Memory B cell (primary cell): ENCODE results near the gene DAB1.

Experiments used
- ATAC-seq: fragments of 150-1000 bp; cut with Tn5 transposase; 2 replicates; pipeline ENCODE4 v1.10.0; 2021; ENCODE audit warnings: low read depth, mild to moderate bottlenecking, moderate library complexity
- DNase-seq, 2 donors: peaks; one replicate each; pipeline ENCODE4 v3.0.0; 2022; ENCODE audit warnings: low spot score in 2 of 2
- H3K27ac Mint-ChIP-seq: one replicate; pipeline ENCODE4 v1.8.0; 2022; ENCODE audit warnings: mild to moderate bottlenecking, moderate library complexity, mixed read lengths
- H3K27me3 Mint-ChIP-seq: one replicate; pipeline ENCODE4 v1.8.0; 2022; ENCODE audit warnings: mixed read lengths
- H3K36me3 Mint-ChIP-seq: one replicate; pipeline ENCODE4 v1.8.0; 2022; ENCODE audit warnings: mild to moderate bottlenecking, mixed read lengths
- H3K4me1 Mint-ChIP-seq: one replicate; pipeline ENCODE4 v1.8.0; 2022; ENCODE audit warnings: mixed read lengths
- H3K4me3 Mint-ChIP-seq: one replicate; pipeline ENCODE4 v1.8.0; 2022; ENCODE audit warnings: mild to moderate bottlenecking, moderate library complexity, mixed read lengths
- H3K9me3 Mint-ChIP-seq: one replicate; pipeline ENCODE4 v1.8.0; 2022; ENCODE audit warnings: mixed read lengths

Gene DAB1

DNA sequence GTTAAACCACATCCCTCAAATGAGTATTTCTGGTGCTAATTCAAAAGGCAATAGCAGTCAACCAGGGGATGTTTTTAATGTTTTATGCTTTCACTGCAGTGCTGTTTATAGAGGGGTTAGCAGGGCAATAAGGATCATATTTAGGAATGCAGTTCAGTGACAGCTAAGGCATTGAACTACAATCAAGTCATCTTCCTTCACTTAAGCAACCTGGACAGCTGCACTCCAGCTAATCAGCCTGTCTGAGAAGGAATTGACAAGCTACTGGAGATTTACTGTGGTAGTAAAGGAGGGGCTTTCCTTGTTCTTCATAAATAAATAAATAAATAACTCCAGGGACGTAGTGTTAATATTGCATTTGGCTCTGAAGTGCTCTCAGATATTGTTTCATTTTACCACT, 93.9 kb downstream of the DAB1 start:
- ATAC-seq (no peak), DNase-seq (no peak)
- H3K27ac Mint-ChIP-seq: no peak overlapping the region
- no peaks in the 10 kb centered on the region for H3K4me1 Mint-ChIP-seq
- H3K27me3 Mint-ChIP-seq: peaks cover 5% of the 10 kb centered on the region
- H3K36me3 Mint-ChIP-seq: no peaks in the 10 kb centered on the region
- H3K4me3 Mint-ChIP-seq: no peak overlapping the region
- H3K9me3 Mint-ChIP-seq: peaks cover 3% of the 10 kb centered on the region

DNA sequence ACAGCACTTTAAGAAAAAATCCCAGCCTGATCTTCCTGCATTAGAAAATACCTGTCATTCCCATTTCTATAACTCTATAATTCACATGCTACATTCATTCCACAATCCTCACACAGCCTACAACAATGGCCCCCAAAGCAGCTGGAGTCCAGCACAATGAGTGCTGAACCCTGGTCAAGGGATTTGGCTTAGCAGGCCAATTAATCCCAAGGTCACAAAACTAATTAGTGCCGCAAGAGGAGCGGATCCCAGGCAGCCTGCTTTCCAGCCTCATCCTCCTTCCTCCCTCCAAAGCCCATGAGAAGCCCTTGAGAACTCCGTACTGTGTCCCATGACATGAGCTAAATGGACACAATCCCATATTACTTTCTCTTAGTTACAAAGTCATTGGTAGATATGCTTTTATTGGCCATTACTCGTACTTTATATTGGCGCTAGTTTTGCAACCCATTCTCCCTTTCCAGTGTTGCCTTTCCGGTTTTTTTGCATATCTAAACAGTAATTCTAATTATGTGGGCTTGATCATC, 94.8 kb downstream of the DAB1 start:
- no peak overlapping the region for H3K4me3 Mint-ChIP-seq
- no peak overlapping the region for H3K27ac Mint-ChIP-seq
- no peaks in the 10 kb centered on the region for H3K36me3 Mint-ChIP-seq
- H3K9me3 Mint-ChIP-seq: peaks cover 3% of the 10 kb centered on the region
- DNase-seq: no peak
- H3K4me1 Mint-ChIP-seq: no peaks in the 10 kb centered on the region
- peaks cover 5% of the 10 kb centered on the region for H3K27me3 Mint-ChIP-seq
- no peak for ATAC-seq

DNA sequence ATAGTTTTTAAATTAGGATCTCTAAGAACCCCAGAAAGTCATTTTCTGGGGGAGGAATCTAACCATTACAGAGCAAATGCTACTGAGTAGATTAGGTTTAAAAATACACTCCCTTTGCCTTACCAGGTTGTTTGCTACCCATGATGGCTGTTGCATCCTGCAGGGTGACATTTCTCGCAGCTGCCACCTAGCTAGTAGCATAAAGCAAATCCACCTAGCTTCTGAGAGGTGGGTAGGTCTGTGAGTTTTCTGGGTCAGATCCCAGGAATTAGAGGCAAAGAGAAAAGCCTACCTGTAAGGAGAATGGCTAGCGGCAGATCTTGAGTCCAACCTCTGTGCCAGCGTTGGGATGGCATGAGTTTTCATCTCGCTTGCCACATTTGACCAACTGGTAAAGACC, 95.9 kb downstream of the DAB1 start:
- DNase-seq: no peak
- Mint-ChIP-seq H3K36me3 (no peaks in the 10 kb centered on the region), H3K4me3 (no peak overlapping the region), H3K4me1 (no peaks in the 10 kb centered on the region), H3K27ac (no peak overlapping the region), H3K27me3 (peaks cover 5% of the 10 kb centered on the region), H3K9me3 (peaks cover 3% of the 10 kb centered on the region)
- no peak for ATAC-seq

DNA sequence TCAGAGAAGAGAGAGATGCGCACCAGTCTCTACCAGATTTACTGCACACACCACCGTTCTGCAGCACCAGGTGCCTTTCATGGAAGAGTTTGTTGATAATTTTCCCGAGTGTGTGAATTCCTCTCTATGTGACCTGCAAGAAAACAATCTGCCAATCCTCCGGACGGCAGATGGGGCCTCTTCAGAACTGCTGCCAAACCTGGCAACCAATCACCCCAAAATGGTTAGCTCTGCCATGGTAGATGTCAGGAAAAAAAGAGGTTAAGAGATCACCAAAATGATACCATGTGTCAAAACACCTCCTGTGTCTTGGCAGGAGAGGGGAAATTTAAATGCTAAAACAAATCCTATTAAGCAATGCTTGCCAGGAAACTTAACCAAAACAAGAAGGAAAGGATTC, 96.5 kb downstream of the DAB1 start:
- no peak overlapping the region for H3K27ac Mint-ChIP-seq

DNA sequence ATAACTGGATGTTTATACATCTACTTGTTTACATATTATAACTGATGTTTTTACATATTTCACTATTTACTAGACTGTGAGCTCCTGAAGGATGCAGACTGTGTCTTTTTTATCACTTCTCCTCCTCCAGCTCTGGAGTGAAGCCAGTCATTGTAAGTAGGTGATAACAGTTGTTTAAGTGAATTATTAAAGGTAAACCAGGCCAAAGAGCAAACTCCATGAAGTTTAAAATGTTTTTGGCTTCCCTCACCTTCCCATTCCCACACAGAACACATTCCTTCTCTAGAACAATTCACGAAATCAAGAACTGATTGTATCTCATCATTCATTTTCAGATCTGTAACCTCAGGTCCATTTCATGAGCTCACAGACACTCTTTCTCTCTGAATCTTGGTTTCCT, 98.3 kb downstream of the DAB1 start:
- ATAC-seq: no peak
- Mint-ChIP-seq H3K4me3 (no peak overlapping the region), H3K36me3 (no peaks in the 10 kb centered on the region), H3K4me1 (no peaks in the 10 kb centered on the region), H3K27ac (no peak overlapping the region), H3K9me3 (no peaks in the 10 kb centered on the region), H3K27me3 (peaks cover 5% of the 10 kb centered on the region)
- no peak for DNase-seq

More for the DNA sequence above, 96.5 kb downstream of the DAB1 start:
- Mint-ChIP-seq H3K4me3 (no peak overlapping the region), H3K4me1 (no peaks in the 10 kb centered on the region), H3K9me3 (no peaks in the 10 kb centered on the region), H3K27me3 (peaks cover 5% of the 10 kb centered on the region), H3K36me3 (no peaks in the 10 kb centered on the region)
- DNase-seq (no peak), ATAC-seq (no peak)

DNA sequence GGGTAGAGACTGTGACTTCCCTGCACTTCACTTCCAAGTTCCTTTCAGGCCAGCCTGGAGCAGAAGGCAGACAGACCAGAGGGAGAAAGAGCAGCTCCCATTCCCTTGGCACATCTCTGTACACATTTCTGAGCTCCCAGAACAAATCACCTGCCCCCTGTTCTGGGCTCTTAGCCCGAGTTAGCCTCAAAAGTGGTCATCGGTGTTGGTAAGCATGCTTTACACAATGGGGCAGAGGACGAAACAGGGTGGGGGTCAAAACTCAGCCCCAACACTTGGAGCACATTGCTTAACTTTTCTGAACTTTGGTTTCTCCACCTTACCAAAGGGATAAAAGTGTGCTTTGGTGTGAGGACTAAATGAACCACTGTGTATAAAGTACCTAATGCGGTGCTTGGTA, 98.7 kb downstream of the DAB1 start:
- Mint-ChIP-seq H3K9me3 (no peaks in the 10 kb centered on the region), H3K4me3 (no peak overlapping the region), H3K27me3 (peaks cover 5% of the 10 kb centered on the region), H3K36me3 (no peaks in the 10 kb centered on the region), H3K4me1 (no peaks in the 10 kb centered on the region), H3K27ac (no peak overlapping the region)
- no peak for ATAC-seq
- no peak for DNase-seq

DNA sequence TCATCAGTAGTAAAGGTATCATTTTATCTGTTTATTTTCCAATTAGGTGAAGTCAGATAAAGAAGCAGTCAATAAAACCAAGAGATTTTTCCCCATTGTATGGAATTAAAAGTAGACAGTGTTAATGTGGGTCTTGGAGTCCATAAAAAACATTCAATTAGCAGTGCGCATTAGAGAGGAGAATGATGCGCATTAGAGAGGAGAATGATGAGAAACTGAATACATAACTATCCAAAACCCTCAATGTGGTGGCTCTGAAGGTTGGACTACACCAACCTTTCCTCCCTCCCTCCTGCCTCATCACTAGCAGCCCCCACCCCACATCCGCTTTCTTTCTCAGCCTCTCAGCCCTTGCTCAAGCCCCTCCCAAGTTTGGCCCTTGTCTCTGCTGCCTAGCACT, 99.5 kb downstream of the DAB1 start:
- Mint-ChIP-seq H3K27ac (no peak overlapping the region), H3K27me3 (peaks cover 5% of the 10 kb centered on the region), H3K36me3 (no peaks in the 10 kb centered on the region), H3K9me3 (no peaks in the 10 kb centered on the region), H3K4me1 (no peaks in the 10 kb centered on the region), H3K4me3 (no peak overlapping the region)
- ATAC-seq: no peak
- no peak for DNase-seq

DNA sequence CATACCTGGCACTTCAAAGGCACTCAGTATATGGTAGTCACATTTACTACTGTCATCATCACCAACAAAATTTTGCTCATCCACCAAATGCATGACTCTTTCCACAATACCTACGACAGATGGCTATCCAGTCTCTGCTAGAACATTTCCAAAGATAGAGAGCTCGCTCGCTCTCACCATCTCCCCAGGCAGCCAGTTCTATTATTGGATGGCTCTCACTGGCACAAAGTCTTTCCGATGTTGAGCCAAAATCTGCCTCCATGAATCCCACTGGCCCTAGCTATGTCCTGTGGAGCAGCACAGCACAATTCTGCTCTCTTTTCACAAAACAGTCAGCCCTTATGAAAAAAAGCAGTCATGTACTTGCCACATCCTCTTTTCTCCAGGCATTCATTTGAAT, 102.1 kb downstream of the DAB1 start:
- H3K27me3 Mint-ChIP-seq: peaks cover 3% of the 10 kb centered on the region
- H3K9me3 Mint-ChIP-seq: no peaks in the 10 kb centered on the region
- no peak for ATAC-seq
- H3K4me1 Mint-ChIP-seq: no peaks in the 10 kb centered on the region
- no peaks in the 10 kb centered on the region for H3K36me3 Mint-ChIP-seq
- H3K27ac Mint-ChIP-seq: no peak overlapping the region
- no peak for DNase-seq
- H3K4me3 Mint-ChIP-seq: no peak overlapping the region

DNA sequence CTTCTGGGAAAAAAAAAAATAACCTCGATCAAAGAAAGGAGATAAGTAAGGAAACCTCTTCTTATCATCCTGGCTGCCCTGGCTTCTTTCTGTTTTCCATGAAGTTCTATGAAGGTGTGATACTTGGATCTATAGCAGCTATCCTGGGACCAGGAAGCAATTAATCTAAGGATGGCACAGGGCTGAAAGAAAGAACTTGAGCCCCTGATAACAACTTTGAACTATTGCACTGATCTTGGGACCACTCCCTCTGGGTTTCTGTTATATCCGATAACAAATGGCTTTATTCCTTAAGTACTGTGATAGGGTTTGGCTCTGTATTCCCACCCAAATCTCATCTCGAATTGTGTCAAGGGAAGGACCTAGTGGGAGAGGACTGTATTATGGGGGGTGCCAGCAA, 104.1 kb downstream of the DAB1 start:
- H3K36me3 Mint-ChIP-seq: no peaks in the 10 kb centered on the region
- ATAC-seq (no peak), DNase-seq (no peak)
- no peaks in the 10 kb centered on the region for H3K4me1 Mint-ChIP-seq
- no peaks in the 10 kb centered on the region for H3K27me3 Mint-ChIP-seq
- no peak overlapping the region for H3K4me3 Mint-ChIP-seq
- no peak overlapping the region for H3K27ac Mint-ChIP-seq
- no peaks in the 10 kb centered on the region for H3K9me3 Mint-ChIP-seq

DNA sequence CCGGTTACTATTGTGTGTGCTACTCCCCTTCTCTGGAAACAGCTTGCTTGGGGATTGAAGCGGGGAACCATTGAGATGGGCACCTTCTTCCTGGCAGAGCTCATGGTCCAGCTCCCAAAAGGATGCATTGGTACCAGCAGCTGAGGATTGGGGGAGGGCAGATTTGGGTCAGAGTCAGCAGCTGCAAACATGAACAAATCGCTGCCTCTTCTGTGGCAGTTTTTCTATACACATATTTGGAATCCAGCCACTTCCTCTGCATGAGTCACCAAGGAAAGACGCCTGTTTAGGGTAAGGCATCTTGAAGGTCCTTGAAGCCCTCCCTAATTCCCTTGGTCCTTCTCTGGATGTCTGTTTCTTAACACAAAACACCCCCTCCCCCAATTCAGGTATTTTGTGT, 104.7 kb downstream of the DAB1 start:
- Mint-ChIP-seq H3K27ac (no peak overlapping the region), H3K4me3 (no peak overlapping the region), H3K4me1 (no peaks in the 10 kb centered on the region), H3K27me3 (no peaks in the 10 kb centered on the region), H3K36me3 (no peaks in the 10 kb centered on the region), H3K9me3 (no peaks in the 10 kb centered on the region)
- ATAC-seq: no peak
- DNase-seq: no peak

DNA sequence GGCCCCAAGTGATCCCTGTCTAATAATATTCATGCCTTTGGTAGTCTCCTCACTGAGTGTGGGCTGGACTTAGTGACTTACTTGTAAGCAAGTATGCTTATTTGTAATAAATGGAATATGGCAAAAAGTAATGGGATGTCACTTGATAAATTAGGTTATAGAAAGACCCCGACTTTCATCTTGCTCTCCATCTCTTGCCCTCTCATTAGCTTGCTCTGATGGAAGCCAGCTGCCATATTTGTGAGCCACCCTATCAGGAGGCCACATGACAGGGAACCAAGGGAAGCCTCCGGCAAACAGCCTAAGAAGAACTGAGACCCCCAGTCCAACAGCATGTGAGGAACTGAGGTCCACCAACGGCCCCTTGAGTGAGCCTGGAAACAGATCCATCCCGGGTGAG, 107.0 kb downstream of the DAB1 start:
- Mint-ChIP-seq H3K27me3 (no peaks in the 10 kb centered on the region), H3K4me3 (no peak overlapping the region), H3K9me3 (no peaks in the 10 kb centered on the region), H3K4me1 (no peaks in the 10 kb centered on the region), H3K27ac (no peak overlapping the region), H3K36me3 (no peaks in the 10 kb centered on the region)
- no peak for ATAC-seq
- DNase-seq: no peak

DNA sequence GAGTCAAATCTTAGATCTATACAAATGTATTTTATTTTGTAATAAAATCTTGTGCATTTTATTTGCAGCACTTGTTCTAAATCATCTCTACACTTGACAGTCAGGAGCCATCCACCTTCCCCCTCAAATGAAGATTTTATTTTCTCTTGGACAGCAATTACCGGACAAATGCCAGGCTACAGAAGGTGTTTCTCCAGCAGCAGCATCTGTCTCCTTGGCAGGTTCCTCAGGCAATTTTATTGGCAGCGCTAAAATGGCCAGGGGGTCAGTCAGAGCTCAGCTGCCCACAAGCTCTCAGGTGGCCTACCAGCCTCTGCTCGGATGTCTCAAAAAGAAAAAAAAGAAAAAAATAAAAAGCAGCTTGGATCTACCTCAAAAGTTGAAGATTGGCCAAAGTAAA, 107.6 kb downstream of the DAB1 start:
- no peaks in the 10 kb centered on the region for H3K27me3 Mint-ChIP-seq
- H3K27ac Mint-ChIP-seq: no peak overlapping the region
- no peak for ATAC-seq

DNA sequence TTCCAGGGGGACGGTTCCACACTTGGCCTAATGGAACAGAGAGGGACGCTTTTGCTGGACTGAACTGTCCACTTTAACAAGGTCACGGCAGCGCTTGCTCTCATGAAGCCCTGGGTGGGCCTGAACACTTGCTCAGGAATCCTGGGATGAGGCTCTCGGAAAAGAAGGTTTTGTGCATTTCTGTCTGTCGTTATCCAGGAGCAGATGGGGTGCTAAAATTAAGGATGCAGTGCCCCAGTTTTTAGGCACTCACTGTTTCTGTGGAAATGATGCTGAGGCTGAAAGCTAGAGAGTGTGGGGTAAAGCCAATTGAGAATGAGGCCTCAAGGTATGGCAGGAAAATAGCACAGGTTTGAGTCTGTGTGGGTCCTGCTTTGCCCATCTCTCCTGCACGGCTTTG, 111.0 kb downstream of the DAB1 start:
- Mint-ChIP-seq H3K27ac (no peak overlapping the region), H3K9me3 (no peaks in the 10 kb centered on the region), H3K27me3 (peaks cover 4% of the 10 kb centered on the region), H3K4me3 (no peak overlapping the region), H3K36me3 (no peaks in the 10 kb centered on the region), H3K4me1 (peaks cover 3% of the 10 kb centered on the region)
- ATAC-seq (no peak), DNase-seq (no peak)

More for the DNA sequence above, 107.6 kb downstream of the DAB1 start:
- H3K4me1 Mint-ChIP-seq: no peaks in the 10 kb centered on the region
- H3K4me3 Mint-ChIP-seq: no peak overlapping the region
- DNase-seq: no peak
- no peaks in the 10 kb centered on the region for H3K36me3 Mint-ChIP-seq
- H3K9me3 Mint-ChIP-seq: no peaks in the 10 kb centered on the region

DNA sequence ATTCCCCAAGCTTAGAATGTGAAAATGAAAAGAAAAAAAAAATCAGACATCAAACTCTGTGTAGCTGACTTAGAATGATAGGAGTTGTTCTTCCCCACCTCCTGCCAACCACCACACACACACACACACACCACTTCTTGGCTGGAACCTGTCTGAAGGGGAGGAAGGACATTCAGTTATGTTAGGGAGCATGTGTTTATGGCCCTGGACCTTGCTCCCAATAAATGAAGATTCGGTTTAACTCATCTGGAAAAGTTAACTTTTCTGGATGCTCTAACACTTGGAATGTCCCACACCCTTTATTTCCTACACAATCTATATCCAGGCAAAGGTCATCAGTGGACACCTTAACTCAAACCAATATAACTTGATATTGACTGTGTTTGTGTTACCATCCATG, 112.4 kb downstream of the DAB1 start:
- Mint-ChIP-seq H3K27me3 (peaks cover 4% of the 10 kb centered on the region), H3K9me3 (peaks cover 5% of the 10 kb centered on the region), H3K27ac (no peak overlapping the region), H3K4me3 (no peak overlapping the region), H3K4me1 (peaks cover 10% of the 10 kb centered on the region), H3K36me3 (no peaks in the 10 kb centered on the region)
- no peak for DNase-seq
- no peak for ATAC-seq

DNA sequence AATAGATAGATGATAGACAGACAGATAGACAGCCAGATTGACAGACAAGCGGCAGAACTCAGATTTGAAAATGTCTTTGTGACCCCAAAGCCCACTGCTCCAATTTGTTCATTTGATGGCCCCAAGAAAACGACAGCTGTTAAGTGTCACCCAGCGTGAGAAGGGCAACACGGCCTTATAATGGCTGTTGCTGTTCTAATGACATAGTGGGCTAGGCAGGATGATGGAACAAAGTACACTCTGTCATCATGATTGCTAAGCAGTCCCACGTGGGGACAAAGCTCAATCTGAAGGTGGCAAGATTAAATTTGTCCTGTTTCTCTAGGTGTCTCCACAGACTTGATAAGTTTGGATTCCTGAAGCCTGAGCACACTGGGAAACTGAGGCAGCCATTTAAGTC, 112.9 kb downstream of the DAB1 start:
- H3K9me3 Mint-ChIP-seq: peaks cover 5% of the 10 kb centered on the region
- no peak for DNase-seq
- ATAC-seq: no peak
- no peak overlapping the region for H3K4me3 Mint-ChIP-seq
- H3K27me3 Mint-ChIP-seq: peaks cover 4% of the 10 kb centered on the region
- no peaks in the 10 kb centered on the region for H3K36me3 Mint-ChIP-seq
- H3K27ac Mint-ChIP-seq: no peak overlapping the region
- peaks cover 10% of the 10 kb centered on the region for H3K4me1 Mint-ChIP-seq
